Left forelimb (tissue), 1 donor: ENCODE data around the gene XAGE3.
"Not testable (repeated sequence)": the region's sequence is repeated elsewhere in the genome, so short reads cannot be mapped to it uniquely, and the experiment has no call there.

ENCODE experiments used
- DNase-seq: peaks from one replicate; pipeline ENCODE4 v3.0.0-alpha.2; 2018; ENCODE audit warnings: low spot score

Gene XAGE3, protein sequence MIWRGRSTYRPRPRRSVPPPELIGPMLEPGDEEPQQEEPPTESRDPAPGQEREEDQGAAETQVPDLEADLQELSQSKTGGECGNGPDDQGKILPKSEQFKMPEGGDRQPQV

DNA sequence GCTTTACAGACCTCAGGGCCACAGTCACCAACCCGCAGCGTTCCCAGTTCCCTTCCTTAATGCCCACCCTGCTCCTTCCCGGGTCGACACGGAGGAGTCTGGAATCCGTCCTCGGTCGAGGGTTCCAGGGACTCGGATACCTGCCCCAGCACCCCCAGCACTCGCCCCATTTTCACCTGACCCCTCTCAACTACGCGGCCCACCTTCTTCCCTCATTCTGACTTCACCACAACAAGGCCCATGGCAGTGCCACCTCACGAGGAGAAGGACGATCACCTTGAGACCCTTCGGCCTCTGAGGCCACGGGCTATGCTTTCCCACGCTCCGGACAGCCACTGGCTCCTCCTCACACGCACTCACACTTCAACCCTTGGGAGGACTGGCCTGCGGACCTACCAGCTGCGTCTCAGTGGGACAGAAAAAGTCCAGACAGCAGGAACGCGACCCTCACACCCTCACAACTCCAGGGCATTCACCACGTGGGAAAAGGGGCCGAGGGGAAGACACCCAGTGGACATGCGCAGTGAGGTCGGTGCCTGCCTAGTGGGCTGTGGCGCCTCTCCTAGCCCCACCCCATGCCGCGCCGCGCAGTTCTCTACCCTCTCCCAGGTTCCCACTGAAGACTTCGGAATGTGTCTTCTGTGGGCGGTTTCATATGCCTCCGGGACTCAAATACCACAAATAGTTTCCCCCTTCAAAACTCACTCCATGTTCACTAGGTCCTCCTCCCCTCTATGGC is at the start of gene XAGE3:
Gene XAGE3 (minus strand): TSS at position 474 of the 739 bp plus-strand sequence. CDS start 950 bp downstream, outside the sequence.
- DNase-seq = no peak

DNA sequence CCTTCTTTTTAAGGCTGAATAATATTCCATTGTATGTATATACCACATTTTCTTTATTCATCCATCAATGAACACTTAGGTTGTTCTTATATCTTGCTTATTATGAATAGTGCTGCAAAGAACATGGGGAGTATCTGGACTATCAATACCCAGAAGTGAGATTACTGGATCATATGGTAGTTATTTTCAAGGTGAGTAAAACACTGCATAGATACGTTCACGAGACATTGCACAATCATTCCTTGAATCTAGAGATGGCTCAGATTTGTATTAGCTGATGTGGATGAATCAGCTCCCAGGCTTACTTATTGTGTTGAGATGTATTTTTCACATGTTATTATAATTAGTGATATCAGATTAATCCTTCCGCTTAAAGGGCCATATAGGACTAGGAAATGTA is 46.8 kb upstream of the XAGE3 start:
- DNase-seq = not testable (repeated sequence)

DNA sequence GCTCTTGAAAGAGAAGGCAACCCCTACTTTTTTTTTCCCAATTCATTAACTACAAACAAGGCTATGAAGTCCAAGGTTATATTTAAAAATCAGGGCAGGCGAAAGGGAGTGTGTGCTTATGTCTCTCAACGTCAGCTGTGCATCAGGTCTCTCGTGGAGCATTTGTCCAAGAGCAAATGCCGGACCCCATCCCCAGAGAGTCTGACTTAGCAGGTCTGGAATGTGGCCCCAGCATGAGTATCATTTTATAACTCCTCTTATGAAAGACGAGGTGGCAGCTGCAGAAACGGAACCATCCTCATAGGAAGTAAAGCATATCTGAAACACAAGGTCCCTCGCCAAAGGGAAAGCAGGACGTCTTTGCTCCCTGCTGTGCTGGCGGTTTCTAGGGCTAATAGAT is 45.8 kb upstream of the XAGE3 start:
- DNase-seq = not testable (repeated sequence)

DNA sequence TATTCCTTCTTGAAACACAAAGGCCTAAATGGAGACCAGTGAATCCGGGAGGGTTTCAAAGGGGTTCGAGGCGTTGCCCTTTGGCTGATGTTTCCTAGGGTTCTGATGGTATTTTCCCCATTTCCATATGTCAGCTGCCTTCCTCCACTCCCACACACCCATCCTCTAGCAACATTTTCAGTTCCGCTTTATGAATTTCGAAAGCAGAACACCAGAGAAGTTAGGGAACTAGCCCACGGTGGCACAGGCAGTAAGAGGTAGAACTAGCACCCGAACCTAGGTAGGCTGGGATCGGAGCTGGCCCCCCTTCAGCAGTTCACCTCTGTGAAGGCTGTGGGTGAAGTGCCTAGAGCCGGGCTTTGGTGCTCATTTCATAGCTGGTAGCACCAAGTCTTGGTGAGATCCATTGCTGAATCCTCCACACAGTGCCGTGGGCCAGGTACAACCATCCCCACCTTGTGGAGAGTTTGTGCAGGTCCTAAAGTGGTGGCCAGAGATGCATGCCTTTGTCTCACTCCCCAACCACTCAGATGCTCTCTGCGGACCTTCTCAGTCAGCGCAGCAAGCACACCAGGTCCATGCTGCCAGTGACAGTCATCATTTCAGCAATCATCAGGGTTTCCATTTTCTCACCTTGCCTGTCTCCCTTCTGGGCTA is 41.6 kb upstream of the XAGE3 start:
- not testable (repeated sequence) for DNase-seq

DNA sequence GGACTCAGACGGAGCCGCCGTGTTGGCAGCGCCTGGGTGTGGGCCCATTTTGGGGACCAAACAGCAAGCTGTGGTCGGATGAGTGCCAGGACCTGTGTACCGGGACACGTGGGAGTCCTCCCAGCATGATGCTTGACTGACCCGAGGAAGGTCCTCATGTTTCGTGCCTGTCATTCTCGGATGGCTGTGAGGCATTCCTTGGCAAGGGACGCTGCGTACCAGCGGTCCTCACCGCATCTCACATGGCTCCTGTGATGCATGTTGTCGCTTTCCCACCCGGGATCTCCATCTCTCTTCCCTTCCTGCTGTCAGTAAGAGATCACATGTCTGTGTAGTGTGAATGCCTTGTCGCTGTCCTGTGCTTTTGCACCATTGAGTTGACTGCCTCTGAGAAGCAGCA is 40.0 kb upstream of the XAGE3 start:
- not testable (repeated sequence) for DNase-seq

DNA sequence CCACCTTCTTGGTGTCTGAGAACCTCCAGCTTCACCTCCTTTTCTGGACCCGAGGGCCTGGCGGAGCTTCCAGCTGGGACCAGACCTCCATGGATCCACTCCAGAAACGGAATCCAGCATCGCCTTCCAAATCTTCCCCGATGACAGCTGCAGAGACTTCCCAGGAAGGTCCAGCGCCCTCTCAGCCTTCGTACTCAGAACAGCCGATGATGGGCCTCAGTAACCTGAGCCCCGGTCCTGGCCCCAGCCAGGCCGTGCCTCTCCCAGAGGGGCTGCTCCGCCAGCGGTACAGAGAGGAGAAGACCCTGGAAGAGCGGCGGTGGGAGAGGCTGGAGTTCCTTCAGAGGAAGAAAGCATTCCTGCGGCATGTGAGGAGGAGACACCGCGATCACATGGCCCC is 39.3 kb upstream of the XAGE3 start:
- DNase-seq = not testable (repeated sequence)

DNA sequence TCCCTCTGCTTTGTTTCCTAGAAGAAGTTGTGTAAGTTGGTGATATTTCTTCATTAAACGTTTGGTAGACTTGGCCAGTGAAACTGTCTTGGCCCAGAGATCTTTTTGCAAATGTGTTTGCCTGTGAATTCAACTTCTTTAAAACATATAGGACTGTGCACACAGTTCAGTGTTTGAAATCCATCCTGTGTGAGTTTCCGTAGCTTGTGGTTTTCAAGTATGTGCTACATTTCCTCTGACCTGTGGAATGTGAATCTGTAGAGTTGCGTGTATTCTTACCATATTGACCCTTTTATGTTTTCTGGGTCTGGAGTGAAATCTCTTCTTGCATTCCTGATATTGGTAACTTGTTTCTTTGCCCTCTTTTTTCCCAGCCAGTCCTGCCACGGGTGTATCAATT is 38.2 kb upstream of the XAGE3 start:
- not testable (repeated sequence) for DNase-seq

DNA sequence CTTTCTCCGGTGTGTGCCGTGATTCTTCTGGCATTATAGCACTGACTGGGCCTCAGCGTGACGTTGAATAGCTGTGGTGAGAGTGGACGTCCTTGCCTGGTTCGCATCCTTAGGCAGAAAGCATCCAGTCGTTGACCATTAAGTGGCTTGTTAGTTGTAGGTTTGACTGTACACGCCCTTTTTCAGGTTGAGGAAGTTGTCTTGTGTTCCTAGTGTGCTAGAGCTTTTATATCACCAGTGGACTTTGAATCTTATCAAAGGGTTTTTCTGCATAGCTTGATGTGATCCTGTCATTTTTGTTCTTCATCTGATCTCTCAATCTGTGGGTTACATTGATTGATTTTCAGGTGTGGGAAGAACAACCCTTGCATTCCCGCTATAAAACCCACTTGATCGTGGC is 37.6 kb upstream of the XAGE3 start:
- DNase-seq = not testable (repeated sequence)

DNA sequence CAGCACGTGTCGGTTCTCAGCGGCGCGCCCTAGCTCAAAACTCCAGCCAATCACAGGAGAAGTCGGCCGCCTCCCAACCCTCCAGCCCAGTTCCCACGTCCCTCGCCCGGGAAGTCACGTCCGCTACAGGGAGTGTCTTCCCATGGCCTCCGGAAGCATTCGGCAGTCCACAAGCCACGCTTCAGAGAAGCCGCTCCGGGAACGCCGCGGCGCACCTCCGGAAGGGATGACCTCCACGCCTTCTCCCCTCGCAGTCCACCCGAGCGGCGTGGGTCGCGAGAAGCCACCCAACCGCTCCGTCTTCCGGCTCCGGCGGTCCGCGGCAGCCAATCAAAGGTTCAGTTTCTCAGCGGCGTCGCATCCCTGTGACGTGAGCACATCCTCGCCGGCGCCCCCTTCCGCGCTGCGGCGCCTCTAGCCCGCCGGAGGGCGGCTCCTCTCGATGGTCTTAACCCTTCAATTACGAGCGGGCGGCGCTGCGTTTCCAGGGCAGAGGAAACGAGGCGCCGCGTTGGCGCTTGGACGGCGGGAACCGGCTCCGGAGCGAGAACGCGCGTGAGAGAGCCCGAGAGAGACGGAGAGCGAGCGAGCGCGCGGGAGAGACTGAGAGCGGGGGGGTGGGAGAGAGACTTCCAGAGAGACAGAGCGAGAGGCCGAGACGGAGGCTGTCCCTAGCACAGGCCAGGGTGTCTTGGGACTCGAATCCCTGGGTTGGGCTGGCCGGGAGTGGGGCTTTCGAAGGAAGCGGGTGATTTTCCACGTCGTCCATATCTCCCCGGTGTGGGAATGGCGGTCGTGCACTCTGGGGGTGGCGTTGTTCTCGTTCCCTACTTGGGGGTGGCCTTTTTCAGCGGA is 29.2 kb upstream of the XAGE3 start, which contains the start of gene FAM156B:
Gene FAM156B (plus strand): TSS at position 476 of the 855 bp plus-strand sequence. CDS start 9,896 bp downstream, outside the sequence.
- not testable (repeated sequence) for DNase-seq

DNA sequence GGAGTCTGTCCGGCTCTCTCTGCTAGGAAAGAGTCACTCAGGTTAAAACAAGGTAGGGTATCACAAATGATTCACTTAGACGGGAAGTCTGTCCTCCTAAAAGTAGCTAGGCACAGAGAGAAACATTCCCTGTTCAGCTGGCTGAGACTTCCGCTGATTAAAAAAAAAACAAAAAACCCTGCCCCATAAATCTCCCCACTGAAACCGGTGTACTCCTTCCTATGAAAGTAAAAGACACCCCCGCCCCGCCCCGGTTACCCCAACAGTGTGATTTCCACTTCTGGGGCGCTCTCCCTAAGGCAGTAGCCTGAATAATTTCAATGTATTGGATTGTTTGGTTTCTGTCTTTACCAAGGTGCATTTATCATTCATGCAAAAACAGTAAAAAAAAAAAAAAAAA is 28.6 kb upstream of the XAGE3 start:
- DNase-seq = not testable (repeated sequence)

DNA sequence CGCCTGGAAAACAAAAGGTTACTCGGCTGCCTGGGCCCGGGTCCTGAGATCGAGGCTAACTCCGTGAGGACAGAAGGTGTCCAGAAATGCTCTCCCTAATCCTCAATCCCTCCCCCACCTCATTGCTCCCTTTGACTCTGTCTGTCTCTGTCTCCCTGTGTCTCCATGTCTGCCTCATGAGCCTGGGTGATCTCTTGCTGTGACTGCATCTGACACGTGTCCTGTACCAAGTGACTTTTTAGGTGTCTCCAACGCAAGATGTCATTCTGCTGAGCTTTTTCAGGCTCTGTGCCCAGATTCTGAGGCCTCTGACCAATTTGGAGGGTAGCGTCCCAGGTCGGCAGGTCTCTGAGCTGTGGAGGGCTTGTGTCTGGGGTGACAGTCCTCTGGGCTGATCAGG is 20.2 kb upstream of the XAGE3 start:
- DNase-seq = not testable (repeated sequence)

DNA sequence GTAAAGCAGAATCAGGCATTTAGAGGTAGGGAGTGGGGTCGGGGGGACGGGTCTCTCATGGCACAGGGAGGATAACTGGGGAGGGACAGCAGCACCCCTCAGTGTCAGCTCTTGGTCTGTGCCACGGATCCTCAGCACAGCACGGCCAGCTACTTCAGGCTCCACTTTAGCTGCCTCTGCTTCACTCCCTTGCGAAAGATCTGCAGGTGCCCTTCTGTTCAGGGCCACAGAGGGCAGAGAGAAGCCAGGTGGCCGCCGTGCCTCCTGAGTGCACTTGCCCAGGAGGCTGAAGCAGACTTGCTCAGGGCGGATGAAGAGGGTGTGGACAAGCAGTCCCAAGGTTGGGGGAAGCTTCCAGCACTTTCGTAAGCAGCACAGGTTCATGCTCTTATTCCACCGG is 19.6 kb upstream of the XAGE3 start:
- DNase-seq = not testable (repeated sequence)

DNA sequence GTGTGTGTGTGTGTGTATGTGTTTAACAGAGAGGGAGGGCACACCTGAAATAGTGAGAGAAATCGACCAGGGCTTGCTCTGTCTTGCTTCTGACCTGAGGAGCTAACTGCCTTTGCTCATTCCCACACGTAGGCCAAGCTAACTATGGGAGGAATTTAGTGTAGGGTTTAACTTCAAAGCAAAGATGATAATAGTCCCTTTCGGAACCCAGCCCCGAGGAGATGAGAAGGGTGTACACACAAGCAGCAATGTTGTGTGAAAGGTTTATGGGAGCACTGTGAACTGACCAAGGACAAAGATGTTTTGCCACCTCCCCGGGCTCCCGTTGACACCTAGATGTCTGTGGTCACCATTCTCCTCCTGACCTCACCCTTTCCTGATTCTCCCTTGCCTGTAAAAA is 8.5 kb upstream of the XAGE3 start:
- not testable (repeated sequence) for DNase-seq

DNA sequence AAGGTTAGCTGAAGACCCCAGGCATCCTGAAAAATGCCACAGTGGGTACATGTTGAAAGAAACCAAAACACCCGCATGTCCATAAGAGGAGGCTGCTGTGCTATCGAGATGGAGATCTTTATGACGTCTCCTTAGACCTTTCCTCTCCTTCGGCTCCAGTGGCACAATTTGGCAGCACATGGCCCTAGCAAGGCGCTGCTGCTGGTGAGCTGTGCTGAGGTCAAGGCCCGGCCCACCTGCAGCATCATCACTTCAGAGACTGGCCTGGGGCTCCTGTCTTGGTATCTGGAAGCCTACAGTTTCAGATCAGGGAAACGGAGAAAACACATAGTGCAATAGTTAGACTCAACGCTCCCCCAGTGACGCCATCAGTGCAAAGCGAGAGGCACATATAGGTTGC is 7.6 kb upstream of the XAGE3 start:
- DNase-seq = not testable (repeated sequence)

DNA sequence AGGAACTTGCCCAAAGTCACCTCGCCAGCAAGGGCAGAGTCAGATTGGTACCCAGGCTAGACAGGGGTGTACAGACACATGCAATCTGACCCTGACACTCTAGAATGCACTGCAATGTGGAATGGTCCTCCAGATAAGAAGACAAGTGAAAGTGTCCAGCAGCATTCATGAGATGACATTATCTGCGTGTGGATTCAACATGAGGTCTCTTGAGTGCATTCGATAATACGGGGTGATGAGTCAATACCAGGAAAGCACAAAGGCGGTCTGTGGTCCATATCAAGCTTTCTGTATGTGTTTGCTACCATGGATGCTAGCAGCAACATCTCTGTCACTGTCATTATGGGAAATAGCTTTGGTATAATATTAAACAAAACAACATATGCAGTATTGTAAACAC is 6.8 kb upstream of the XAGE3 start:
- no peak for DNase-seq

DNA sequence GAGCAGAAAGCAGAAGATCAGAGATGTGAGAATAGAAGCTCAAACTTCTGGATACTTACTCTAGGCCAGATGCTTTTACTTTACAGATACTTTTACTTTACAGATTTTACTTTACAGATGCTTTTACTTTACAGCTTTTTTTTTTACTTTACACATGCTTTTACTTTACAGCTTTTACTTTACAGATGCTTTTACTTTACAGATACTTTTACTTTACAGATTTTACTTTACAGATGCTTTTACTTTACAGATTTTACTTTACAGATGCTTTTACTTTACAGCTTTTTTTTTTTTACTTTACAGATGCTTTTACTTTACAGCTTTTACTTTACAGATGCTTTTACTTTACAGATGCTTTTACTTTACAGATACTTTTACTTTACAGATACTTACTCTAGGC is 5.9 kb upstream of the XAGE3 start:
- DNase-seq = not testable (repeated sequence)

DNA sequence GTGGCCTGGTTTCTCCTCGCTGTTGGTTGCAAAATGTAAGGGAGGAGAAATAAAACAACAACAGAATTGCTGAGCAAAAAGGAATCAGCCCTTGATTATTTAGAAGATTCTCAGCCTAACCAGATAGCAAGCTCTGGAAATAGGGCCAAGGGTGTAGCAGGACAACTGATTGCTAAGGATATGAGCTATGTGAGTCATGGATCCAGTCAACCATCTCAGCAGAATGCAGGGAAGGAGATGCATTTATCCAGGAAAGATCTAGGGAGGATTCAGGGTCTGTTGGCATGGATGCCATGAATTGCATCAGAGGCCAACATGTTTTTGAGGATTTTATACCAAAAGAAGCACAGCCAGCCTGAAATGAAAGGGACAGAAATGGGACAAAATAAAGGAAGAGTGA is 2.2 kb upstream of the XAGE3 start:
- no peak for DNase-seq

DNA sequence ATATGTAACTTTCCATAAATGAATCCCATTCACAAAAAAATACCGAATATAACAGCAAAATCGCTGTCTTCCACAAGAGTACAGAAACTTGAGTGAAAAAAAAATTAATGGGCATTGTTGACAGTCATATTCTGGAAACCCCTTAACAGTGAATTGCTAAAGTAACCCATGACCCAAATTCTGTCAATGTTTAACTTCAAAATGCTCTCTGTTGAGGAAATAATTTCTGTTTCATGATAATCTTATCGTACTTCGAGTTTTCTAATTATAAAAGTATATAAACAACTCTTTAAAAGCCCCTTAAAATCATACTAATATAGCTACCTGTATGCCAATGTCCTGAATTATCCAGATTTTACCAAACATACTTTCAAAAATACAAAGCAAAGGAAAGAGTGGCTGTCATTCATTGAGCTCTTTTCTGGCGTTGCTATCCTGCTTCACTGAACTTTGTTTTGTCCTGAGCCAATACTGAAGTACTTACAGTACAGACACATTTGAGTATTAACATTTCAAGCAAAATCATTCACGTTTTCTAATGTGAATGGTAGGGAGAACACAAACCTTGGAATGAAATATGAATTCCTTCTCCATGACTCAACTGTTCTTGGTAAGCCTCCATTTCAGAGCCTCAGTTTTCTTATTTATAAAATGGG is 2.4 kb downstream of the XAGE3 start:
- DNase-seq = no peak

DNA sequence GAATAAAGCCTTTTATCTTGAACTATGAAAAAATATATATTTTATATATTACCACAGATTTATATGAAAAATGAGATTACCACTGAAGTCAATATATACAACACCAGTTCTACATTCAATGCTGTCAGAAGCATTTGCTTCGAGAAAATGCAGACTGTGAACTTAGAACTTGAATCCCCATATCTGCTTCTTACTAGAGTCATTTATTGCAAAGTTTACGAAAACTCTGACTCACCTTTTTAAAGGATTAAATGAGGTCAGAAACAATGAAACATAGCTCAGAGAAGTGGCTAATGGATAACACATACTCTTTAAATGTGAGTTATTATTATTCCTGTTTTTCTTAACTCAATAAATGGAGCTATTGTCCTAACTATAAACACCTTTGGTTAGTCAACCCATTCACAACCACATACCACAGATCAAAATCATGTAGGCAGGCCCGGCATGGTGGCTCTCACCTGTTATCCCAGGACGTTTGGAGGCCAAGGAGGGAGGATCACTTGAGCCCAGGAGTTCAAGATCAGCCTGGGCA is 10.8 kb downstream of the XAGE3 start:
- not testable (repeated sequence) for DNase-seq

DNA sequence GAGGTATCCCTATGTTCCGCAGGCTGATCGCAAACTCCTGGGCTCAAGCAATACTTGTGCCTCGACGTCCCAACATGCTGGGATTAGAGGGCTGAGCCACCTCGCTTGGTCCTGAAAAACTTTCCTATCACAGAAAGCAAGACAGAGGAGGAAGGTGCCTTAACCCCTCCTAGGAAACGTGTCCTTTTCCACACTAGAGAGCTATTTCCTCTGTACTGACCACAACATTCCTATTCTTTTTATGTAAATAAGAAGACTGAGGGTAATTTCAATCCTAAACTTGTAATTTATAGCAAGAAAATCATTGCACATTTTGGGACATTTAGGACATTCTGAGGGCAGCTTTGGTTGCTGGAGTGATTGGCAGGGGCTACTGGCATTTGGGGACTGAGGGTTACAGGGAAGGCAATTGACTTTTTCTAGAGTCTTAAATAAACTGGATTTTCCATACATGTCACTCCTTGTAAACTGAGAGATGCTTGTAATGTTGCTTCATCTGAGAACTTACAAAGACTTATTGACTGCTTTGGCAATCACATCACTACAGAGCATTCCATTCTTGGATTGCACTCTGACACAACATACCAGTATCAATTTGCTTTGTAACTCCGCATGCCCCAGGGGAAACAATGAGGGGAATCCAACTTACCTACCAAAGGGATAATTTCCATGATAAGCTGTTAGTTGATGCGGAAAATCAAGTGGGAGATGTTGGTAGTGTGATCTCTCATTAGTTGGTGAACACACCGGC is 15.6 kb downstream of the XAGE3 start:
- DNase-seq = no peak

DNA sequence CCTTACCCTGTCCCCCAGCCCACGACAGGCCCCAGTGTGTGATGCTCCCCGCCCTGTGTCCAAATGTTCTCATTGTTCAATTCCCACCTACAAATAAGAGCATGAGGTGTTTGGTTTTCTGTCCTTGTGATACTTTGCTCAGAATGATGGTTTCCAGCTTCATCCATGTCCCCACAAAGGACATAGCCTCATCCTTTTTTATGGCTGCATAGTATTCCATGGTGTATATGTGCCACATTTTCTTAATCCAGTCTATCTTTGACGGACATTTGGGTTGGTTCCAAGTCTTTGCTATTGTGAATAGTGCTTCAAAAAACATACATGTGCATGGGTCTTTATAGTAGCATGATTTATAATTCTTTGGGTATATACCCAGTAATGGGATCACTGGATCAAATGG is 24.3 kb downstream of the XAGE3 start:
- DNase-seq = not testable (repeated sequence)
